ENCODE data around the gene TWSG1. TPM values are rescaled to one million over a fixed set of nuclear protein-coding genes. Genes with fewer than 3 reads are reported as not detected.

TWSG1 gene
- total and polyA plus RNA-seq, 10 of the 15 experiments (the other 5 are each of a cell fraction or from before 2014, with no cell fraction given) = 11.1 to 45.1 (median 27.7) TPM

GRCh38 chr18:9379118-9379517, 44.5 kb downstream of the TWSG1 start:
- Histone ChIP-seq H3K36me3 (ENCODE audit: control insufficient read depth in 2 of 2, insufficient read depth in 2 of 2, low read length in 1 of 2) (no peaks in the 10 kb centered on the region), H3K79me2 (ENCODE audit: control insufficient read depth, insufficient read depth, low read length) (no peaks in the 10 kb centered on the region), H3K9ac (ENCODE audit: control insufficient read depth, insufficient read depth, low read length) (no peak overlapping the region), H2AFZ (ENCODE audit: control insufficient read depth, low read depth, low read length) (no peak overlapping the region), H3K27me3 (replicated peaks in 1 of 2; ENCODE audit: control insufficient read depth in 2 of 2, insufficient read depth in 2 of 2, low read length in 1 of 2) (no peaks in the 10 kb centered on the region), H3K9me3 (replicated peaks; ENCODE audit: control insufficient read depth, insufficient read depth, low read length) (no peaks in the 10 kb centered on the region; the same call in 2 of the 3 replicates), H3K27ac (ENCODE audit: control insufficient read depth, insufficient read depth) (no peak overlapping the region), H3K4me2 (ENCODE audit: control insufficient read depth, insufficient read depth) (no peak overlapping the region), H3K4me1 (ENCODE audit: control insufficient read depth, insufficient read depth, low read length) (no peaks in the 10 kb centered on the region), H4K20me1 (ENCODE audit: control insufficient read depth, insufficient read depth) (no peaks in the 10 kb centered on the region), H3K4me3 (no peak overlapping the region)
- no TSS peak for BruUV-seq (replicated peaks)
- no peak for FAIRE-seq
- in situ Hi-C loops (cut with MboI) = no loop called here
- intact Hi-C loops (cut with micrococcal nuclease; ENCODE audit: unreplicated experiment) = no loop called here
- POLR2A ChIA-PET = interaction anchor here (0.6 kb wide), 1 partner anchor 8 kb away, joined by 4 read pairs; no protein-coding TSS in a partner anchor
- 98% methylated on average over 6 of the region's 6 CpGs for WGBS (ENCODE audit: insufficient coverage, insufficient replicate concordance, low lambda C conversion rate, missing lambda C conversion rate)
- TF ChIP-seq ATF7 (IDR thresholded peaks at IDR 0.05; ENCODE audit: low read depth) = no peak
- TF ChIP-seq CBFB (IDR thresholded peaks at IDR 0.05; ENCODE audit: low read depth) = no peak
- TF ChIP-seq PBX3 (IDR thresholded peaks at IDR 0.05; ENCODE audit: insufficient replicate concordance, low read depth, low read length) = no peak
- no peak for TF ChIP-seq YBX1 (IDR thresholded peaks at IDR 0.05)
- TF ChIP-seq BRCA1 (IDR thresholded peaks at IDR 0.05; ENCODE audit: low read depth, low read length) = no peak
- no peak for TF ChIP-seq NR2C1 (IDR thresholded peaks at IDR 0.05)
- TF ChIP-seq MYC (IDR thresholded peaks at IDR 0.05; ENCODE audit: insufficient read depth, insufficient read length, insufficient replicate concordance, low read length, severe bottlenecking) = no peak
- no peak for TF ChIP-seq RELA (IDR thresholded peaks at IDR 0.05; ENCODE audit: borderline replicate concordance, partially characterized antibody)
- no peak for TF ChIP-seq SUZ12 (IDR thresholded peaks at IDR 0.05; ENCODE audit: unreplicated experiment)
- TF ChIP-seq PRDM15 (CRISPR knock-in tag; IDR thresholded peaks at IDR 0.05) = no peak
- no peak for TF ChIP-seq MLLT1 (IDR thresholded peaks at IDR 0.05)
- no peak for TF ChIP-seq TBL1XR1 (IDR thresholded peaks at IDR 0.05; ENCODE audit: low read depth, low read length)
- no peak for TF ChIP-seq ATF3 (IDR thresholded peaks at IDR 0.05; ENCODE audit: borderline replicate concordance, extremely low read depth, low read depth, low read length)
- no peak for TF ChIP-seq LARP7 (IDR thresholded peaks at IDR 0.05)
- no peak for TF ChIP-seq POLR2A (IDR thresholded peaks at IDR 0.05; ENCODE audit: low read depth, low read length)
- TF ChIP-seq KLF5 (IDR thresholded peaks at IDR 0.05; ENCODE audit: partially characterized antibody) = no peak
- no peak for TF ChIP-seq RELB (IDR thresholded peaks at IDR 0.05; ENCODE audit: low read depth)
- no peak for ATAC-seq
- SMC1A ChIA-PET (ENCODE audit: uncharacterized antibody, unreplicated experiment) = interaction anchor here (0.7 kb wide), 1 partner anchor 119 kb away, joined by 3 read pairs; no protein-coding TSS in a partner anchor
- no peak for DNase-seq (ENCODE audit: low read depth, low spot score)
- RAD21 ChIA-PET (ENCODE audit: unreplicated experiment) = no interaction called here
- CTCF ChIA-PET = no interaction called here
